GM06990 (cell line): ENCODE data around the gene OVOL1.

Experiments used
- DNase-seq: peaks from one replicate; pipeline ENCODE4 v3.0.0-alpha.2; 2011; ENCODE audit not compliant: insufficient read length; ENCODE audit errors: extremely low read depth
- H3K27me3 ChIP-seq: replicated peaks from 2 replicates; pipeline ENCODE4 v1.6.0; 2011; ENCODE audit warnings: low read length; ENCODE audit not compliant: control insufficient read depth, insufficient read depth
- H3K36me3 ChIP-seq: 2 replicates; pipeline ENCODE4 v1.5.1; 2011; ENCODE audit warnings: low read length; ENCODE audit not compliant: control insufficient read depth, insufficient read depth
- H3K4me3 ChIP-seq: replicated peaks from 2 replicates; pipeline ENCODE4 v1.5.1; 2011; ENCODE audit warnings: low read depth, mild to moderate bottlenecking, control low read depth, low read length
- TF ChIP-seq, protein P1 (sequence below): IDR thresholded peaks from 2 replicates; pipeline ENCODE4 v1.5.1; 2011; ENCODE audit warnings: low read length, control low read depth, mild to moderate bottlenecking, inconsistent platforms; ENCODE audit not compliant: insufficient read depth, poor library complexity, severe bottlenecking

Gene OVOL1

DNA sequence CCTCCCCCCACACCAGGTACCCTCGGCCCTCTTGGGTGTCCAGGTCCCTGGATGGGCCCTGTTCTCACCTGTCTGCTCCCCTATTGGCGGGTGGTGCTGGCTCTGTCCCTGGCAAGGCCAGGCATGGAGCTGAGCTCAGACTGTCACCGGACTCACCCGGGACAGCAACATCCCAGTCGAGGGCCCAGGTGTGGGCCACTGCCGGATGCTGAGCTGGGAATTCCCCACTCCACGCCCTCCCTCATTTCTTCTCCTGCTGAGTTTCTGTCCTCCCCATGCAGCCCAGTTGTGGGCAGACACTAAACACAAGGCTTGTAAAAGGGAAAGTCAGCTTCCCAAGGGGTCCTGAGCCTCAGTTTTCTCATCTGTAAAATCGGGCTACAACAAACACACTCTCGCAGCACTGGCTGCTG lies 4.0 kb upstream of the OVOL1 start:
- Histone ChIP-seq H3K36me3 (peaks cover 13% of the 10 kb centered on the region), H3K27me3 (no peaks in the 10 kb centered on the region; the same call in 1 of the 2 replicates), H3K4me3 (no peak overlapping the region)
- DNase-seq: no peak
- TF ChIP-seq, protein P1, sequence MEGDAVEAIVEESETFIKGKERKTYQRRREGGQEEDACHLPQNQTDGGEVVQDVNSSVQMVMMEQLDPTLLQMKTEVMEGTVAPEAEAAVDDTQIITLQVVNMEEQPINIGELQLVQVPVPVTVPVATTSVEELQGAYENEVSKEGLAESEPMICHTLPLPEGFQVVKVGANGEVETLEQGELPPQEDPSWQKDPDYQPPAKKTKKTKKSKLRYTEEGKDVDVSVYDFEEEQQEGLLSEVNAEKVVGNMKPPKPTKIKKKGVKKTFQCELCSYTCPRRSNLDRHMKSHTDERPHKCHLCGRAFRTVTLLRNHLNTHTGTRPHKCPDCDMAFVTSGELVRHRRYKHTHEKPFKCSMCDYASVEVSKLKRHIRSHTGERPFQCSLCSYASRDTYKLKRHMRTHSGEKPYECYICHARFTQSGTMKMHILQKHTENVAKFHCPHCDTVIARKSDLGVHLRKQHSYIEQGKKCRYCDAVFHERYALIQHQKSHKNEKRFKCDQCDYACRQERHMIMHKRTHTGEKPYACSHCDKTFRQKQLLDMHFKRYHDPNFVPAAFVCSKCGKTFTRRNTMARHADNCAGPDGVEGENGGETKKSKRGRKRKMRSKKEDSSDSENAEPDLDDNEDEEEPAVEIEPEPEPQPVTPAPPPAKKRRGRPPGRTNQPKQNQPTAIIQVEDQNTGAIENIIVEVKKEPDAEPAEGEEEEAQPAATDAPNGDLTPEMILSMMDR: no peak

DNA sequence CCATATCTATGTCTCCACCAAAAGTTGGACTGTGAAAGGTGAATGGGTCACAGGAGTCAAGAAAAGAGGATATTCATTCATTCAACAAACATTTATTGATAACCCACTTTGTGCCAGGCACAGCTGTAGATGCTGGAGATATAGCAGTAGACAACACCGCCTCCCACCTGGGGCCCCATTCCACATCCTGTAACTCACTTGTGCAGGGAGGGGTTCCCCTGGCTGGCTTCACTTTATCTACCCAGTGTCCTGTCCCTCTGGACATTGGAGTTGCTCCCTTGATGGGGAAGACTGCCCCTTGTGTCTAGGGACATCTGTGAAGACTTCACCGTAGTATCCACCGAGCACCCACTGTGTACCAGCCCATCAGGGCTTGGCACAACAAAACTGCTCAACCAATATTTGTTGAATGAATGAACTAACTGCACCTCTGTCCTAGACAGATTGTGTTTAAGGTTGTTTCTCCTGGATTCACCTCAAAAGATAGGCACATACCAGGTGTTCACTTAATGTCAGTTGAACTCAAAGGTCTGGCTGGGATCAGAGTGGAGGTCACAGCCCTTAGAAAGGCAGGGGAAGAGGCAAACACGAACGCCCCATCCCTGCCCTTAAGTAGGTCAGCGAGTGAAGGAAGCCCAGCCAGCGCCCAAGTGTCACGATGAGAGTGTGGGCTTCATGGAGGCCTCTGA lies 1.4 kb upstream of the OVOL1 start:
- H3K4me3 ChIP-seq: no peak overlapping the region
- H3K27me3 ChIP-seq: peaks cover 3% of the 10 kb centered on the region

DNA sequence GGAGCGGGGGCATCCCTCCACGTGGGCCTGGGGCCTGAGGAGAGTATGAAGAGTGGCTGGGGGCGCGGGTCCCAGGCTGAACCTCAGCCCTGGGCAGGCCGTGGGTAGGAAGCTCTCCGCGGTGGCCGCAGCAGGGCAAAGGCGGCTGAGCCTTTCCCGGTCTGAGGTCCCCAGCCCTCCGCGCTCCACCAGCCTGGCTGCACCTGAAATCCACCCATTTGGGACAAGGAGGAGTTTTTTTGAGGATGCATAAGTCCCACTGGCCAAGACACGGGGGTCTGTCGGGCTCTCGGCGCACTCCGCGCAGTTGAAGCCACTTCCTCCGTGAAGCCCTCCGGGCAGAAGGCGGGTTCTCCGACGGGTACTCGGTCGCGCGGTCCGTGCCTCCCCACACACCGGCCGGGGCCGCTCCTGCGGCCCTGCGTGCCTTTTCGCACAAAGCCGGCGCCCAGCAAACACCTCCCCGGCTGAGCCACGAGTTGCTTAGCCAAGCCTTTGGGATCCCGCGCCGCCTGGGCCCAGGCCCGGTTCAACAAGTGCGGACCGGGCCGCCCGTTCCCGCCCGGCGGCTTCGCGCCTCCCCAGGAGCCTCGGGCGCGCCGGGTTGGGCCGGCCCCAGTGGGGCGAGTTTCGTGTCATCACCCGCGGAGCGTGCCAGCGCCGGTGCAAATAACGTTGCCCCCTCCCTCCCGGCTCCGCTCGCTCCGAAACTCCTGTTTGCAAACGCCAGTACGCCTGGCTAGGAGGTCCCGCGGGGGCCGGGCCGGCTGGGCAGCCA lies 666 bp upstream of the OVOL1 start:
- no peak overlapping the region for H3K4me3 ChIP-seq
- H3K27me3 ChIP-seq: peaks cover 3% of the 10 kb centered on the region
- no peak for DNase-seq
- no peaks in the 10 kb centered on the region for H3K36me3 ChIP-seq
- TF ChIP-seq, protein P1: no peak

More for the DNA sequence above, 1.4 kb upstream of the OVOL1 start:
- TF ChIP-seq, protein P1: no peak
- no peaks in the 10 kb centered on the region for H3K36me3 ChIP-seq
- no peak for DNase-seq

DNA sequence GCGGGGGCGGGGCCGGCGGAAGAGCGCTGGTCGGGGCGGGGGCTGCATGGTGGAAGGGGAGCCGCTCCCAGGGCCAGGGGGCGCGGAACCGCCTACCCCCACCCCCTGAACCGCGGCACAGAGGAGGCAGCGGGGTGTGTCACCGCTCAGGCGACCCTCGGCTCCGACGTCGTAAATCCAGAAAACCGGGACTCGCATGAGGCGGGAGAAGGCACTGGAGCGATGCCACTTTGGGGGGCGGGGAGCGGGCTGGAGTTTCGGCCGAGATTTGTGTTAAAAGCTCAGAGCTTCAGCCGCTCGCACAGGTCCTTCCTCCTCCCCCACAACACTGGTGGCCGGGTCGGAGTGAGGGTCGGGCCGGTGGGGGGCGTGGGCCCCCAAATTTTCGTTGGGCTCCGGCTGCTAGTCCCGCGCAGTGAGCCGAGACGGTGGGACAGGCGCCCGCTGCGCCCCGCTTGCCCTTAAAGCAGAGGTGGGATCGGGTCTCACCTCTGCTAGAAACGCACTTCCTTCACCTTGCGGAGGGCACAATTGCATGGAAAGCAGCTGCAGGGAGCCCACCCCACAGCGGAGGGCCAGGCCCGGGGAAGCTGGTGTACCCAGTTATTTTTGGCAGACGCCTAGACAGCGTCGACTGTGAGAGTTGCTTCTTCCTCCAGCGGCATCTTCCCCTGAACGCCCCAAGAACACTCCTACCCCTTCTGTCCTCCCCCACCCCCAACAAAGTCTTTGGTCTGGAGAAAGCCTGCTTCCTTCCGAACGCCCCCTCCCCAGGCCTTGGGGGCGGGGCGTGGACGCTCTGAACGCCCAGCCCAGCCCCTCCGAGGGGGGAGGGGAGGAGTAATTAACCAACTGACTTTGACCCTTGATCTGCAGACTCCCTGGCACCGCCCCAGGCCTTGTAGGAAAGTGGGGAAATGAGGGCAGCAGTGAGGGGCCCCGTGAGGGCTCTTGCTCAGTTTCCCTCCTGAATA lies 1.1 kb downstream of the OVOL1 start:
- Histone ChIP-seq H3K4me3 (no peak overlapping the region), H3K36me3 (no peaks in the 10 kb centered on the region), H3K27me3 (peaks cover 3% of the 10 kb centered on the region)
- TF ChIP-seq, protein P1: no peak
- DNase-seq: no peak

DNA sequence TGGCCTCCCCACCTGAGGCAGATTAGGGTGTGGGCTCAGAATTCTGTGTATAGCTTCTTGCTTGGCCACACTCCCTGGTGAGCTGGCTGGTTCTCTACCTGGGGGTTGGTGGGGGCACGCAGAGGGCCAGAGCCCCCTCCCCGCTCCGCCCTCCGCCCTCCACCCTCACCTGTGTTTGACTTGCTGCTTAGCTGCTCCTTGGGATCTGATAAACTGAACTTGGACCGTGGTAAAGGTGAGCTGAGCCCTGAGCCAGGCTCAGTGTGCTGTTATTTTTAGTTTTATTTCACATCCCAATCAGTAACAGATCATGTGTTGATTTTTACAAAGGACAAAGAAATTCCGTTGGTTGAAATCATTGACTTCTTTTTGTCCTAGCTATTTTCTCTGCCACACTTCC lies 2.0 kb downstream of the OVOL1 start:
- TF ChIP-seq, protein P1: no peak
- no peak for DNase-seq
- Histone ChIP-seq H3K27me3 (peaks cover 3% of the 10 kb centered on the region), H3K4me3 (no peak overlapping the region), H3K36me3 (no peaks in the 10 kb centered on the region)
